GOT3 (cell line): ENCODE data around the gene MAPK10.

Source experiments
- DNase-seq: peaks from one replicate; lab custom pipeline; 2025; ENCODE audit warnings: mixed read lengths; lab: John Stamatoyannopoulos, UW

Gene MAPK10

DNA sequence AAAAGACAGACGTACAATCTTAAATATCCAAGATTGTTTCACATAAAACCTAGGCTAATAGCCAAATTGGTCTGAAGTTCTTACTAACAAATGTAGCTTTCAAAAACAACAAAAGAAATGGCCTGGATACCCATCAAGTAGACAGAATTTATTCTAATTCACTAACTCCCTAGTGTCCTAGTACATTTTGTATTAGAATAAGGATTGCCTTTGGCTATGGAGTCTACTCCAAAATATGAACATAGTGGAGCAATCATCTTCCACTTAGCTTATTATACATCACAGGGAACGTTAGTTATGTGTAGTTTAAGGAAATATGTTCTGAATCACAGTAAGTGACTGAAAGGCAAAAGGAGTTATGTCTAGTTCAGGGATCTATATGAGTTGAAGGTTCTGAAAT lies 81.7 kb downstream of the MAPK10 start:
- no peak for DNase-seq

DNA sequence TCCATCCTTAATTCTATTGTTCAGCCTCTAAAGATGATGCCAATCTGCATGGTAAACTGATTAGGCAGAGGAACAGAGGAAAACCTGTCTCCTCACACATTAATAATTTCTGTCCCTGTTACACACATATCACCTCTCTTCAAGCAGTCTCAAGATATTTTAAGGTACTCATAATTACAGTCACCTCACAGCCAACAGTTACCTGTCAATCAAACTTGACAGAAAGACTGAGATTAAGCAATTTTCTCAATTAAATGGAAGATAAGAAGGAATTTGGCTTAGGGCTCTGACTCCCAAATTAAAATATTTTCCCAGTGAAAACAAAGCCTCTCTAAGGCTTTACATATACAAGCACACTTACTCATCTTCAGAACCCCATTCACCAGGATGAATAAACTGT lies 85.2 kb downstream of the MAPK10 start:
- DNase-seq: no peak

DNA sequence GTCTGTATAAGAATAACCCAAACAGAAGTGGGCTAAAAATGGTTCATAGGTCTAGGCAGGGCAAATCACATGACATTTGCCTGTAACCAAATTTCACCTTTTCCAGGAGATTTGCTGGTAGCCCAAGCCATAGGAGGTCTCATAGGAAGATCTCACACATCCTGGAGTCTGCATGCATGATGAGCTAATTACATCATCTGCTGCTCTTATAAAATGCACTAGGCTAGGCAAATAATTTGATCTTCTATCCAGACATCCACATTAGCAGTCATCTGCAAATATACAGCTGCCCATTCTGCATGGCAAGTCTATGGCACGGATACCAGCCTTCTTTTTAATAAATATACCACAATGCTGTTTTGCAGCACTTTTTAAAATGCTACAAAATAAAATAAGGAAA lies 87.2 kb downstream of the MAPK10 start:
- DNase-seq: no peak

DNA sequence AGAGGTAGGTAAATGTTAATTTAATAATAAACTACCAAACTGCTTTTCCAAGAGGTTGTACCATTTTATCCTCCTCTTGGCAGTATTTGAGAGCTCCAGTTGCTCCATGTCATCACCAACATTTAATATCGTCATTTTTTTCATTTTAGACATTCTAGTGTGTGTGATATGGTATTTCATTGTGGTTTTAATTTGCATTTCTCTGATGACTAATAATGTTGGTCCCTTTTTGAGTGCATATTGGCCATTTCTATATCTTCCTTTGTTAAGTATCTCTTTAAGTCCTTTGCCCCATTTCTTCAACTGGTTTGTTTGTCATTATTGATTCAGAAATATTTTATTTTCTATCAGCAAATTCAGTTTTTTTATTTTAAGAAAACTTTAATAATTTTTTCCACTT lies 88.8 kb downstream of the MAPK10 start:
- DNase-seq: no peak

DNA sequence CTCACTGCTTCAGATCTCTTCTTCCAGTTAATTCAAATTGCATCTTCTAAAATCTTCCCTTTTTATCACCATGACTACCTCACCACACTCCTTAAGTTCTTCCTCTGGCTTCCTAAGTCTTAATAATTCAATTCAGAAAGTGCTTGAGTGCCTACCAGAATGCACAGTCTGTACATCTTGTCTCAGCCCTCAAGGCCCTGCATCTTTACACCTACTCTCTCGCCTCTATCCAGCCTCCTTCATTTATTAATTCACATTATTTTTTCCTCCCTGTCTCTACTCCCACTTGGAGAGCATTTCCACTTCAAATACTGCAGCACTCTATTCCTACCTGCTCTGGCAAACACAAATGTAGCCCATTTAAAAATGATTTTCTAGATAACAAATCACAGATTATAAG lies 90.5 kb downstream of the MAPK10 start:
- DNase-seq: no peak

DNA sequence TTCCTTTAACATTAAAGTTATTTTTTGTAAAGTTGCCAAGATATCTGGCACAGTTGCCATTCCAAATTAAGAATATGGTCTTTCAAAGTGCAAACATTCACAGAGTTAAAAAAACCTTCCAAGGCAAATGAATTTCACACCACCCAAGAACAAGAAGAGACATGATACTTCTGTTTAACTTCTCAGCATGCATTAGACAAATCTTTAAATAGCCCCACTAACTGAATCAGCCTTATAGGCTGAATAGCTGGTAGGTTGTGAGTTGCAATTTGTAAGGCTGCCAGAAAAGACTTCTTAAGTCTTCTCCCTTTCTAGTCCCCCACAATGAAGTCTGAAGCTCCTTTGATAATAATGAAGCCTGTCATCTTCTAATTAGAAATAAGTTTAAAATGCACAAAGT lies 95.6 kb downstream of the MAPK10 start:
- DNase-seq: no peak

DNA sequence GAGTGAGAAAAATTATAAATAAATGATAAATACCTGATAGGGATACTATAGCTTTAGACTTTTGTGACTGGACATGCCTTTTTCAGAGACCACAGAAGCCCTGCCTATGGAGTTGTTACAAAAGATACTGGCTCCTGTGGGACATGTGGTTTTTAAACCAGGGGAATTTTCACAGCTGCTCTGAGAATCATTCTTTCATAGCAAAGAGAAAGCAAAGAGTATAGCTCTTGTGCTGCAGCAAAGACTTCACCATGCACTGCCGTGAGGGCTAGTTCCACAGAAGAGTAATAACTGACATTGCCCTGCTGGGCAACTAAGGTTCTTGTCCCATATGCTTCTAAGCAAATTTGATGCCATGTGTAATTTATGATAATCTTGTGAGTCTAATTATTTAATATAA lies 98.2 kb downstream of the MAPK10 start:
- no peak for DNase-seq

DNA sequence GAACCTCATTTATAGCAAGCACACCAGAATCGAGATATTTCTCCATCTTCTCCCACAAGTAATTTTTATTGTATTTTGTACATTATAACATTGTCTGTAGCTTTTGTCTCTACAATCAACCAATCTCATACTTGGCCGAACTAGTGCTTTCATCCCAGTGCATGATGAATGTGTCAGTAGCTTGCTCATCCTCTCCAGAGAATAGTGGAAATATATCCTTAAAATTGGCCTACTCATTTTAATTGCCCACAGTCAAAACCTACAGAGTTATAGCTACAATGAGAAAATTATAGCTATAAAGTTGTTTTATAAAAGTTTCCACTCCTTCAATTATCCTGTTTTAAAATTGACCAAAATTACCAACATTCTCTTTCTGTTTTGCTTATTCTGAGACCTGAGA lies 103.8 kb downstream of the MAPK10 start:
- no peak for DNase-seq

DNA sequence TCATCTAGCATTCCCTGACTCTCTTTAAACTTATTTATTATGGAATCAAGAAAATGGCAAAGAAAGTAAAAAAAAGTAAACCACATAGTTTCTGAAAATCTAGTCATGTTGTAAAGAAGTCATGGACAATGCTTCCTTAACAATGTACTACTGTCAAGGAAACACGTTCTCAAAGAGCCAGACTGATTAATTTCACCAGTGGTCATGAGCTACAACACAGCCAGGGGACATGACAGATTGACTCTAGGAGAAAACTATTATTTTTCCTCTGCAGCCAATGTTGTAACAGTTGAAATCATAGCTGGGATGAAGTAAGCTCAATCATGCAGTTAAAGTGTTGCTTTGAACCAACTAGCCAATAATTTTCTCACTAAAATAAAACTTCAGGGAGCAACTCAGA lies 109.2 kb downstream of the MAPK10 start:
- DNase-seq: no peak

DNA sequence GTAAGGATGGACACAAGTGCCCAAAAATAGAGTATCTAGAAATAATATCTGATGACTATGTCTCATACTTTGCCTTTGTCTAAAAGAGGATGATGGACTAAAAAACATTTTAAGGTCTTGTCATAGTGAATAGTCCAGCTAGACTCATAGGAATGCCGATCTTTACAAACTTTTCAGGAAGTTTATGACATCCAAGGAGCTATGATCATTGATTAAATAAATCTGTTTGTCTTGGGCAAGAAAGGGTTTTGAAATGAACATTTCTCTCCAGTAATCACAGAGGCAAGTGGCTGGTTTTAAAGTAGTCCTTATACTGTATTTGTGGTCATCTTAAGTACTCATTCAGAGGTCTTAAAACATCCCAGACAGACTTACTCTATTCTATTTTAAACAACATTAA lies 109.8 kb downstream of the MAPK10 start:
- no peak for DNase-seq

DNA sequence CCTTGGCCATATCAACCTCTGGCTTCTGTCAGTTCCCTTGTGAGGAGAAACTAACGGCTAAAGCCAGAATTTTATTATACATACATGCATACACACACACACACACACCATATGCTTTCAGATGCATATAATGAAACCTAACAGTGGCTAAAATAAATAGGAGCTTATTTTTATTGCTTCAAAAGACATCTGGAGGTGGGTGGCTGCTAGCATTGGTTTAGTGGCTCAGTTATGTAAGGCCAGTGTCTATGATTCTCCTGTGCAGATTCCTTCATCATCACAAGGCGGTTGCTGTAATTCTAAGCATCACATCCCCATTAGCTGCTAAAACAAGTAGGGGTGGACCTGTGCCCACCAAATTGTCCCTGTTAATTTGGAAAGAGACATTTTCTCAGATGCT lies 110.8 kb downstream of the MAPK10 start:
- DNase-seq: no peak

DNA sequence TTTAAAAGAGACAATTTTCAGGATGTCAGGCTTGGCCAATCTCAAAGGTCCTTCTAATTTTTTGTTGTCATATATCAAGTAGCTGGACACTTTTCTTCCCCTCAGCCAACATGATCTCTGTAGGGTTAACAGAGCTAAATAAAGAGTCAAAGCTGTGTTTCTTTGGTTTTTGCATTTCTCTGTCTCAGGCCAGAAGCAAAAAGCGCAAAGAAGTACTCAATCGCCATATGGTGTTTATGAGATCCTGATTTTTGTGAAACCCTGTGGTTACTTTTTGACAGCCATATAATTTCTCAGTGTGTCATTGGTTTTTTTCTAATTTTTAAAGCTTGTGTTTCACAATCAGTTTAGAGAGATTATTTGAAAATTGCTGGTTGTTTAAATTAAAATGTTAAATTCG lies 111.9 kb downstream of the MAPK10 start:
- no peak for DNase-seq

DNA sequence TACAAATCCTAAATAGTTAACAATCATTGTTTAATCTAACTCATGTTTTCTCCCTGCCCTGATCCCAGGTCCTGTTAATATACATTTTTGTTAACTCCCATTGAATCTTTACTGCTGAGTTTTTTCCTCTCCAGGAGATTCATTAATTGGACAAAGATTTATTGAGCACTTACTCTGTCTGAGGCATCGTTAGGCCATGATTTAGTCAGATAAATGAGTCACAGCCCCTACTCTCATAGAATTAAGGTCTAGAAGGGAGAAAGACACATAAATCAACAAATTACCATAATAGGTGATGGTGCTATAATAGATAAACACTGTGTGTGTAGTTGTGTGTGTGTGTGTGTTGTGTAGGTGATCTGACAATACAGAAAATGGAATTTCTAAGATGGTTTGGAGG lies 112.5 kb downstream of the MAPK10 start:
- DNase-seq: no peak

DNA sequence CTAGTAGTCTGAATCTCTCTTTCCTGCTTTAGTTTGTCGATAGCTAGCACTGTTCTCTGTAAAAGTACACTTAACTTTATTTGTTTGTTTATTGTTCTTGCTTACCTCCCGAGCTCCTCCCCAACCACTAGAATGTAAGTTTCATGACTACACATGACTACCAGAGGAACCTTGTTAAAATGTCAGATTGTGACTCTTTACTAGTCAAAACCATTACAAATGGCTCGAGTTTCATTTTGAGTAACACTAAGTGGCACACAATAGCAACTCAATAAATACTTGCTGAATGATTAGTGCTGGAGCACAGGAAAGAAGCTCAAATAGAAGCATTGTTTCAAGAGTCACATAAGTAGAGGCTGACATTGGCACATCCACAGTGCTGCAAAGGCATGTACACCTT lies 116.1 kb downstream of the MAPK10 start:
- no peak for DNase-seq

DNA sequence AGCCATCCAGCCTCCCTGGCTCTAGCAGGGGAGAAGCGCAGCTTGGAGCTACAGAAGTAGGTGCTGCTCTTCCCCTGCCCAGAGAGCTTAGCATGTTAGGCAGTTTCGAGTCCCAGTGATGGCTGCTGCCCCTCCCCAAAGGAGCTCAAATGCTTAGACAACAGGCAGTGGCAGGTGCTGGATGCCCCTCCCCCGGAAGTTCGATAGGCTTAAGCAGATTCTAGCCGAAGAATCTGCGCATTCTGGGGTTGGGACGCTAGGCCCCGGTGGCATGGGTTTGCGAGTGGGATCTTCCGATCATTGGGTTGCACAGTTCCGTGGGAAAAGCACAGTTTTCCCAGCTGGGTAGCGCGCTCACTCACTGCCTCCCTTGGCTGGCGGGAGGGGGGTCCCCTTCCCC lies 117.2 kb downstream of the MAPK10 start:
- DNase-seq: no peak

DNA sequence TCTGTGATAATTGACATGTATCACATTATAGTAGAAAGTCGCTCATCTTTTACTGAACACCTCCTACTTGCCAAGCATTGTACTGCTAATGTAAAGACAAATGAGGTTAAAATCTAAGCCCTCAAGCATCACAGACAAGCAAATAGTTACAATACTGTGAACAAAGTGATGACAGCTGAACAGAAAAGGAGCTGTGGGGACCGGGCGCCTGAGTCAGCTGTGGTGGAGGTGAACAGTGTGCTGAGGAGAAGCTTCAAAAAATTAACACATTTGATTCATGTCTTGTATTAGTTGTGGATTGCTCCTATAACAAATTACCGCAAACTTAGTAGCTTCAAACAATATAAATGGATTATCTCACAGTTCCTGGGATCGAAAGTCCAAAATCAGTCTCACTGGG lies 124.3 kb downstream of the MAPK10 start:
- DNase-seq: no peak

DNA sequence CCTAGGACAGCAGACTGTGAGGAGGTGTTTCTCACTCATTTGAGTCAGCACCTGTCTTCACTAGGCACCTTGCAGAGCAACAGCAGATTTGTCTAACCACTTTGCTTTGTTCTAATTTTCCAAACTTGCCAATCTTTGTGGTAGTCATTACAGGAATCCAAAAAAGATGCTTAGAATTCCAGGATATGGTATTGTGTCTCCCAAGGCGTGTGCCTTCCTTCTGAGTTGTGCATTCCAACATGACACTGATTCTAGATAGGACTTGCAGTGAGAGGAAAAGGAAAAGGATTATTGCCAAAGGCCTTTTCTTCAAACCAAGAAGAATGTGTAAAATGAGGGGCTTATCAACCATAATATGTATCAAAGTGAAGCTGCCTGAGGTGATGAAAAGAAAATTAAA lies 126.2 kb downstream of the MAPK10 start:
- no peak for DNase-seq

DNA sequence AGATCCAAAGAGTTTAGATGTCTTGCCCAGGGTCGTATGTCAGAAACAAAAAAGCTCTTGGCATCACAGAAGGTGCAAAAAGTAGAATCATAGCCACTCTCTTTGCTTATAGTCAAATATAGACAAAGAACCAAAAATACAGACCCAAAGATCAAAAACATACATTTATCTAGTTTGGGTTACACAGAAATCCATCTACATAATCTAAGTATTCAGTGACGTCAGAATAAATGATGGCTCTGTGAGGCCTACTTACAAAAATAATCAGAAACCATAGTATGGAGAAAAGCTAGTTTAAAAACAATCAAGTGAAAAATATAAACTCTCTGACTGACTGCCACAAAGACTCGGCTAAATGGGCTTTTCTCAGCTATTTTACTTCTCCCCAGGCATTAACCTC lies 126.8 kb downstream of the MAPK10 start:
- DNase-seq: no peak

DNA sequence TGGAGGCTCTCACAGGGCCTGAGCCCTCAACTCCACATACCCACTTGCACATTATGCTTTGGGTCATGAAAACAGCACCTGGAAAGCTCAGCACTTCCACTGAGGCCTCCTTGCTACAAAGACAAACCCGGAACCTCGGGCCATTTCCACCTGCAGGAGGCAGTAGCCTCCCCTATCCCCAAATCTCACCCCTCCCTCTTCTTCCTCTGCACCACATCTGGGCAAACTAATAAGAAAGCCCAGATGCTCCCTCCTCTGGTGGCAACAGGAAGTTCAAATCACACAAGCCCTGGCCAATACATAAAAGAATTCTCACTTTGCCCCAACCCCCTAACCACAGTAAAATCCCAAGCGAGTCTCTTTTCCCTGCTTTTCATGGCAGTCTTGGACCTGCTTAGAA lies 136.4 kb downstream of the MAPK10 start:
- no peak for DNase-seq

DNA sequence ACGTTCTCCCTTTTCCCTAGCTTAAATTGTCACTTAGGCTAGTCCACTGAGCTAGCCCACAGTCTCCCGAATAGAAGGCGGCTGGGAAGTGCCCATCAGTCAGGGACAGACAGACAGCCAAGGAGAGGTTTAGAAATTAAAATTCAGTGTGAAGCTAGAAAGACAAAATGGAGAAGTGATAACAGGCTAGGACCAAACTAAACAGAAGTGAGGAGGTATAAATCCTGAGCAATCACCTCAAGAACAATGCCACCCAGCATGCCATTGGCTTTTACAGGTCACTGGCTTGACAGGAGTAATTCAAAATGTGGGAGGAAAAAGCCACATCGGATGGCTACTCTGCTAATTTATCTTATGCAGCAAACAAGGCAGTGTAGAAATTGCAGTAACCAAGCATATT lies 138.9 kb downstream of the MAPK10 start:
- DNase-seq: no peak

DNA sequence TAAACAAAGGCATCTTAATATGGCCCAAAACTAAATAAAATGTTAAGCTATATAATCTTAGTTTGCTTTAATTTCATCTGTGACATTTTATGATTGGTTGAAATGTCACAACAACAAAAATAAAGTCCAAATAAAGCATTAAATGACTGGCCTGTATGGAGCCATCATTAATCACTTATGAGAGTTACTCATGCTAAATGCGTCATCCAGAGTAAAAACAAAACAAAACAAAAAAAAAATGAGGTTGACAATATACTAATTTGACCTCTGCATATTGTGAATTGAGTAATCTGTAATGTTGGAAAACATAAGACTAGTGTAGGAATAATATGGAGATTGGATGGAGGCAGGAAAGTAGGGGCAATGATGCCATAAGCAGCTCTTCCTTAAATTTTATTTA lies 139.7 kb downstream of the MAPK10 start:
- DNase-seq: no peak

DNA sequence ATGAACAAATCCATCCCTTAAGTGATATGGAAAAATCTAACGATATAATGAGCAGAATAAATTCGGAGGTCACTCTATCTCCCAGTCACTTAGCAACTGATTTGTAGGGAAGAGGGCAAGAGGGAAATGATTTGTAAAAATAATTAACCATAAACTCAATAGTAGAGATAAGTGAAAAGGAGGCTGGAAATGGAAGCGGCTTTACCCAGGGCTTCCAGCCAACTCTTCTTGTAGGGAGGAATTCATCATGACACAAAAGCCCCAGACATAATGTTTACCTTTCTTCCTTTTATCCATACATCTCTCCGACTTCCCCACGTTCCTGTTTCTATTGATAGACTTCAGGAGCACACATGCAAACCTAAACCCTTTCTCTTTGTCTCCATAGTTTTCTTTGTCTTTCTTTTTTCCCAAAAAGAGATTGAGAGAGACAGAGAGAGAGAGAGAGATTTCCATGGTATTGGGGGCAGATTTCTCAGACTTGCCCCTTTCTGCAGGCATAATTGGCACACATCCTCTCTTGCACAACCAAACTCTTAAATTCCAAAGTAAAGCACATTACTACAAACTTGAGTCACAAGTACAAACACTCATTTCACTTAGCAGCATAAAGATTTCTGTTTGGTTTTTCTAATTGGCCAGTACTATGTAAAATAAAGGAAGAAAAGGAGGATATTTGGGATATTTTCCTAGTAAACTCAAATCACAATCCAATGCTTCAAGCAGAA lies 140.9 kb downstream of the MAPK10 start:
- DNase-seq: no peak

DNA sequence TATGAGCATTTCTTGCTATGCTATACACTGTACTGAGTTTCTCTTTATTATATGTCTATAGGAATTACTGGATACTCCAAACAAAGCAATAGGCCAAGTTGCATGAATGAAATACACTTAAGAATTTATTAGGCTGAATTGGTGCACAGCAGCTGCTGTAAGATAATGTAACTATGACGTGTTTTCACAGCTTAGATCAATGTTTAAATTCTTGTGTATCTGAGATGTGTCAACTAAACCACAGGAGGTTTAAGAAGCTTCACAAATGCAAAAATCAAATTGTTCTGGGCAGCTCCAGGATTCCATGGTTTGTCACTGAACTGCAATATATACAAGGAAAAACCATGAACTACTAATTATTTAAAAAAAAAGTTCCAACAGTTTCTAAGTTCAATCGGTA lies 156.7 kb downstream of the MAPK10 start:
- DNase-seq: no peak

DNA sequence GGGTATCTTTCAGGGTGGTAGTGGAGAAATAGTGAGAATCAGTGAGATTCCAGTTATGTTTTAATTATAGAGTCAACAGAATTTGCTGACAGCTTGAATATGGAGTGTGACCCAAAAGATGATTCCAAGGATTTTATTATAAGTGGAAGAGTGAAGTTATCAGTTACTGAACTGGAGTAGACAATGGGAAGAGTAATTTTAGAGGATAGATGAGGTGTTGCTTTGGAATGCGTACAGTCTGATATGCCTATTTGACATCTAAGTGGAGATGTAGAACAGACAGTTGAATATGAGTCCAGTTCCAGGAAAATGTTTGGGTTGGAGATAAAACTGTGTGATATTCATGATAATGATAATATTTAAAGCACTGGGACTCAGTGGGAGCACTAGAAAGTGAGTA lies 174.2 kb downstream of the MAPK10 start:
- no peak for DNase-seq

DNA sequence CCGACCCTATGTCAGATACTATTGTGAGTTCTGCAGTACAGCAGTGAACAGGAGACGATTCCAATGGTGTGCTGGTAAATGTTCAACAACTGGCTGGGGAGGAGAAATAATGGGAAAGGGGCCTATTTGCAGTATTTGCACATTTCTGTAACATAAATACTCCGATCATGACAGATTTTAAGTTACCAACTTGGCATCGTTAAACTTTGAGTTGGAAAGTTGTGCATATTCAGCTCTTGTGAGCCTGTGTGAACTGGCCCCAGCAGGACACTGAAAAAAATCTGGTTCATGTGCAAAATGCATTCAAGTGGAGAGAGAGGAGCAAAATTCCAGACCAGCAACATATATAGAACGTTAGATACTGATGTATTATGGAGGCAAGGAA lies 175.0 kb downstream of the MAPK10 start:
- no peak for DNase-seq
